GM21576 (cell line): ENCODE results near the gene HEATR5A.
"Not testable (repeated sequence)": the region's sequence is repeated elsewhere in the genome, so short reads cannot be mapped to it uniquely, and the experiment has no call there.

ENCODE experiments used
- ATAC-seq: cut with Tn5 transposase; IDR thresholded peaks from one replicate; pipeline ENCODE4 v1.9.1; 2021; ENCODE audit warnings: mild to moderate bottlenecking, moderate library complexity; ENCODE audit not compliant: unreplicated experiment

Gene HEATR5A

GRCh38 chr14:31336646-31337045, 83.7 kb downstream of the HEATR5A start:
- ATAC-seq: no peak

DNA sequence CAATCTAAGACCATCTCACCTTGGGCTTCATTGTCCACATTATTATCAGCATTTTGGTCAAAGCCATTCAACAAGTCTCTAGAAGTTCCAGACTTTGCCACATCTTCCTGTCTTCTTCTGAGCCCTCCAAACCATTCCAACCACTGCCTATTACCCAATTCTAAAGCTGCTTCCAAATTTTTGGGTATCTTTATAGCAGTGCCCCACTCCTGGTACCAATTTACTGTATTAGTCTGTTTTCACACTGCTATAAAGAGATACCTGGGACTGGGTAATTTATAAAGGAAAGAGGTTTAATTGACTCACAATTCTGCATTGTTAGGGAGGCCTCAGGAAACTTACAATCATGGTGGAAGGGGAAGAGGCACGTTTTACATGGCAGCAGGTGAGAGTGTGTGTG, 89.0 kb downstream of the HEATR5A start:
- ATAC-seq: not testable (repeated sequence)

DNA sequence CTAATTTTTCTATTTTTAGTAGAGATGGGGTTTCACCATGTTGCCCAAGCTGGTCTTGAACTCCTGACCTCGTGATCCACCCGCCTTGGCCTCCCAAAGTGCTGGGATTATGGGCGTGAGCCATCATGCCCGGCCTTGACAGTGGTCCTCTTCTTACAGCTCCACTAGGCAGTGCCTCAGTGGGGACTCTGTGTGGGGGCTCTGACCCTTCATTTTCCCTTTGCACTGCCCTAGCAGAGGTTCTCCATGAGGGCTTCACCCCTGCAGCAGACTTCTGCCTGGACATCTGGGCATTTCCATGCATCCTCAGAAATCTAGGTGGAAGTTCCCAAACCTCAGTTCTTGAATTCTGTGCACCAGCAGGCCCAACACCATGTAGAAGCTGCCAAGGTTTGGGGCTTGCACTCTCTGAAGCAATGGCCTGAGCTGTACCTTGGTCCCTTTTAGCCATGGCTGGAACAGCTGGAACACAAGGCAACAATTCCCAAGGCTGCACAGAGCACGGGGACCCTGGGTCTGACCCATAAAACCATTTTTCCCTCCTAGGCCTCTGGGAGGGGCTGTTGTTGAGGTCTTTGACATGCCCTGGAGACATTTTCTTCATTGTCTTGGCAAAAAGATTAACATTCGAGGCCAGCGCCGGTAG, 90.4 kb downstream of the HEATR5A start:
- not testable (repeated sequence) for ATAC-seq

GRCh38 chr14:31326111-31326510, 94.2 kb downstream of the HEATR5A start:
- ATAC-seq: no peak

DNA sequence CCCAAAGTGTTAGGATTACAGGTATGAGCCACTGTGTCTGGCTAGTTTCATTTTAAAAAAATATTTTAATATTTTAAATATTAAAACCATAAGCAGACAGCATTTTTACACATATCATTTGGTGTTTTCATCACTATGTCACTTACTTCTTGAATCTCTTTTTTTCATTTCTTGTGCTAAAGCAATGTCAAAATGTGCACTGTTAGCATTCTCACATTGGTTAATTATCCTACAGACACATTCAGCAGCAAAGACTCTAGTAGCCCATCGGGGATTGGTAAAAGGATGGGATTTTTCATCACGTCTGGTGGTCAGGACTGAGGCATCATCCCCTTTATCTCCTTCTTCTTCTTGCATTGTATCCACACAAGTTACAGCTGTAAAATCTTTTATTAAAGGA, 96.9 kb downstream of the HEATR5A start:
- no peak for ATAC-seq

GRCh38 chr14:31320922-31321766, 99.2 kb downstream of the HEATR5A start:
- no peak for ATAC-seq

DNA sequence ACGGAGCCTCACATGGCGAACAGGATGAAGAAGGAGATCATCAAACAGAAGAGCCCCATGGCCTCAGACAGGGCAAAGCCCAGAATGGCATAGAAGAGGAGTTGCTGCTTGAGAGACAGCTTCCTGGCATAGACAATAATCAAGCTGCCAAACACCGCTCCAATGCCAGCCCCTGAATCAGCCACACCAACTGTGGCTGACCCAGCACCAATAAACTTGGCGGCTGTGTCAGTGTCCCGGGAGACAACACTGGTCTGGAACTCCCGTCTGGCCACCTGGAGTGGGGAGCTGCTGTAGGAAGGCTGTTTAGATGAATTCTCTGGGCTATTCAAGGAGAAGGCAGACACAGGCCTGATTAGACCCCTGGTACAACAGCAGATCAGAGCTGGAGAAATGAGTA, 100.1 kb downstream of the HEATR5A start:
- no peak for ATAC-seq

- ATAC-seq: no peak
These were observed 100.6 kb downstream of the HEATR5A start for GRCh38 chr14:31319701-31320100.

DNA sequence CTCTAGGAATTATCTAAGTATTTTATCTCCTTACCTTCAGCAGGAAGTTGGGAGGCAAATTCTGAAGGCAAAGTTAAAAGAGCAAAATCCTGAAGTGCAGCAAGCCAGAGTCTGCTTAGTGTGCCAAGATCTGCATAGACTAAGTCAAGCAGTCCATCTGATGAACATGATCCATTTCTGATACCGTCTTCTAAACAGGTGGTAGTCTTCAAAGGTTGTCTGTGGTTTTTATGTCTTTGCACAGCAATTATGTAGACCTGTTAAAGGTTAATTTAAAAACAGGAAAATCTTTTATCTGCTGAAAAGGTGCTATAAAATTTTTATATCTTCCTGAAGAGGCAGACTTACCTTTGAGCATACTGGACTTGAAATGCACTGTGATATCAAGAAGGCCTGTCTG, 107.4 kb downstream of the HEATR5A start:
- no peak for ATAC-seq

DNA sequence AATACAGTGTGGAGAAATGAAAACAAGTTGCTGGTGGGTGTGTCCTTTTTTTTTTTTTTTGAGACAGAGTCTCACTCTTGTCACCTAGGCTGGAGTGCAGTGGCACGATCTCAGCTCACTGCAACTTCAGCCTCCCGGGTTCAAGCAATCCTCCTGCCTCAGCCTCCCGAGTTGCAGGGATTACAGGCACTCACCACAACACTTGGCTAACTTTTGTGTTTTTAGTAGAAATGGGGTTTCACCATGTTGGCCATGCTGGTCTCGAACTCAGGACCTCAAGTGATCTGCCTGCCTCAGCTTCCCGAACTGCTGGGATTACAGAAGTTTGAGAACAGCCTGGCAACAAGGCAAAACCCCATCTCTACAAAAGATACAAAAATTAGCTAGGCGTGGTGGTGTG, 108.0 kb downstream of the HEATR5A start:
- not testable (repeated sequence) for ATAC-seq

DNA sequence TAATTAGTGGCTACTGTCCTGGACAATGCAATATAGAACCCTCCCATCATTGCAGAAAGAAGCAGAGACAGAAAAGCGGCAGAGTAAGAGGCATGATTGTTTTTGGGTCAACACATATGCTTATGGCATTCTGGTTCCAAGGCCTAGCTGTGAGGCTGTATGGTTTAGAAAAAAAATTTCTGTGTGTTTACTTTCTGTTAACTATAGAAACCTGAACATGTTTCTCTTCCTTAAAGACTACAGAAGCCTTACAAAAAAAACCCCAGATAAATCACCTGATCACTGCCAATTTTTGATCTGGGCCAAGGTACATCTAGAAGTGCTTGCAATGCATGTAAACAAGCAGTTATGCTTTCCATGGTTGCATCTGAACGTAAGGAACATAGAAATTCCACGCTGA, 112.7 kb downstream of the HEATR5A start:
- ATAC-seq: no peak

GRCh38 chr14:31307198-31307597, 113.2 kb downstream of the HEATR5A start:
- no peak for ATAC-seq

GRCh38 chr14:31303654-31304053, 116.7 kb downstream of the HEATR5A start:
- ATAC-seq: no peak

- no peak for ATAC-seq
These were observed 119.5 kb downstream of the HEATR5A start for GRCh38 chr14:31300883-31301282.

GRCh38 chr14:31300296-31300695, 120.1 kb downstream of the HEATR5A start:
- ATAC-seq: no peak

- ATAC-seq: peak; percentile 76
These were observed 122.5 kb downstream of the HEATR5A start for GRCh38 chr14:31297701-31298344.

DNA sequence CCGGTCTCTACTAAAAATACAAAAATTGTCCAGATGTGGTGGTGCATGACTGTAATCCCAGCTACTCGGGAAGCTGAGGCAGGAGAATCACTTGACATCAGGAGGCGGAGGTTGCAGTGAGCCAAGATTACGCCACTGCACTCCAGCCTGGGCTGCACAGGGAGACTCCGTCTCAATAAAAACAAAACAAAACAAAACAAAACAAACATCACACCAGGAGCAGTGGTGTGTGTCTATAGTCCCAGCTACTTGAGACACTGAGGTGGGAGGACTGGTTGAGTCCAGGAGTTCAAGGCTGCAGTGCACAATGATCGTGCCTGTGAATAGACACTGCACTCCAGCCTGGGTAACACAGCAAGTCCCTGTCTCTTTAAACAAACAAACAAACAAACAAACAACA, 123.2 kb downstream of the HEATR5A start:
- ATAC-seq: no peak

GRCh38 chr14:31294746-31295405, 125.5 kb downstream of the HEATR5A start:
- ATAC-seq: no peak

GRCh38 chr14:31292937-31293616, 127.3 kb downstream of the HEATR5A start:
- ATAC-seq: no peak

DNA sequence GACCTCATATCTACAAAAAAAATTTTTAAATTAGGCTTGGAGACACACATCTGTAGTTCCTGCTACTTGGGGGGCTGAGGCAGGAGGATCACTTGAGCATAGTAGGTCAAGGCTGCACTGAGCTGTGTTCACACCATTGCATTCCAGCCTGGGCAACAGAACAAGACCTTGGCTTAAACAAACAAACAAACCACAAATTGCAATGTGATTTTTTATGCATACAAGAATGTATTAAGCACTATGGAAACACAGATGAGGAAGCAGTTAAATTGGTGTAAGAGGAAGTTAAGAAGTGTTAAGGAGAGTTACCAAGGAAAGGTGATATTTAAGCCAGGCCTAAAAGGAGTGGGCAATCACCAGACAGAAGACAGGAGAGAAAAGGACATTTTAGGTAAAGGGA, 129.1 kb downstream of the HEATR5A start:
- no peak for ATAC-seq
